Esophagus squamous epithelium (tissue), 5 donors: ENCODE data around the gene TMEM63B. TPM values are rescaled to one million over a fixed set of nuclear protein-coding genes. Genes with fewer than 3 reads are reported as not detected.
"Not testable (repeated sequence)": the region's sequence is repeated elsewhere in the genome, so short reads cannot be mapped to it uniquely, and the experiment has no call there.

Source experiments
- DNase-seq: peaks from one replicate; lab custom pipeline; 2025; lab: John Stamatoyannopoulos, UW
- H3K27ac ChIP-seq, 4 donors: fragments of 200-600 bp; sonication (generic); one replicate each; pipeline ENCODE4 v1.5.1; 2016 to 2019; ENCODE audit warnings: mild to moderate bottlenecking in 1 of 4
- H3K27me3 ChIP-seq, 4 donors: fragments of 200-600 bp; sonication (generic); 1 replicate in 3 of 4; 2 replicates in 1 of 4; pipeline versions ENCODE4 v1.5.1 to v1.6.0; 2017 to 2021; ENCODE audit warnings: antibody characterized with exemption in 1 of 4
- H3K36me3 ChIP-seq, 3 donors: fragments of 200-600 bp; sonication (generic); one replicate each; pipeline ENCODE4 v1.5.1; 2016 to 2019
- H3K4me1 ChIP-seq, 3 donors: fragments of 200-600 bp; sonication (generic); one replicate each; pipeline ENCODE4 v1.5.1; 2017 to 2019
- H3K4me3 ChIP-seq, 4 donors: fragments of 200-600 bp; sonication (generic); 1 replicate in 3 of 4; 2 replicates in 1 of 4; pipeline ENCODE4 v1.5.1; 2016 to 2019; ENCODE audit warnings: mild to moderate bottlenecking in 2 of 4, moderate library complexity in 1 of 4
- H3K9me3 ChIP-seq, 3 donors: fragments of 200-600 bp; sonication (generic); one replicate each; pipeline ENCODE4 v1.5.1; 2016 to 2019
- POLR2A ChIP-seq, 4 donors: fragments of 450-650 bp; IDR thresholded peaks; one replicate each; pipeline ENCODE4 v1.6.1; 2017; ENCODE audit warnings: antibody characterized with exemption in 4 of 4, mild to moderate bottlenecking in 4 of 4, moderate library complexity in 3 of 4
- WGBS, 2 donors: methylation state at CpG; one replicate each; pipeline ENCODE4 v1.1.5; 2018; 5-methylcytosine and 5-hydroxymethylcytosine counted together
- intact Hi-C: fragments of 100-400 bp; cut with DNase I; formaldehyde crosslinking; loops from one replicate; pipeline ENCODE4 v1.15.0; 2022
- total RNA-seq, 4 donors: library from RNA; depleted of rRNA; stranded (reverse); fragments of >200 nt; gene quantifications; one replicate each; pipeline ENCODE4 v1.1.0, GENCODE V29; 2016
- TF ChIP-seq, protein P1 (sequence below), 6 experiments: fragments of 450-650 bp in 4 of 6; fragments of 200-600 bp in 2 of 6; sonication (generic) in 2 of 6; IDR thresholded peaks; one replicate each; pipeline ENCODE4 v1.5.1; 2016 to 2019; ENCODE audit warnings: antibody characterized with exemption in 6 of 6, mild to moderate bottlenecking in 4 of 6, moderate library complexity in 4 of 6
- donor health status: DM: yes; HTN: yes; CAD: no.

The TMEM63B gene
- total RNA-seq, 4 donors from 2014 or later: 27.8 to 56.3 (median 45.5) TPM

DNA sequence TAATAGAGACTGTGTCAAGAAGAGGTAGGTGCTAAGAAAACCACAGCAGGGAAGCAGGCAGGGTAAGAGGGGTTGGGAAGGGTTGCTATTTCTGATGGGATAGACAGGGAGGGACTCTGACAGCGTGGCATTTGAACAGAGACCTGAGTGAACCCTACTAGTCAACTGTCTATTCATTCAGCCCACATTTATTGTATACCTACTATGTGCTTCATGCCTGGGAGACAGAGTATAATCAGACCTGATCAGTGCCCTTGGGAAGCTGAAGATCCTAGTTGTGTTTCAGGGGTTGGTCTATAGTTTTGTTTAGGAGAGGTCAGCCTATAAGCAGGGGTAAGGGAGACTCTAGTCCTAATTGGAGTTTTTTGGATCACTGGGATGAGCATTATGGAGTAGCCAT is 16.4 kb downstream of the TMEM63B start:
- intact Hi-C loops: no loop called here
- peaks cover 16 to 100% (median 40%) of the 10 kb centered on the region in 3 donors for H3K36me3 ChIP-seq

DNA sequence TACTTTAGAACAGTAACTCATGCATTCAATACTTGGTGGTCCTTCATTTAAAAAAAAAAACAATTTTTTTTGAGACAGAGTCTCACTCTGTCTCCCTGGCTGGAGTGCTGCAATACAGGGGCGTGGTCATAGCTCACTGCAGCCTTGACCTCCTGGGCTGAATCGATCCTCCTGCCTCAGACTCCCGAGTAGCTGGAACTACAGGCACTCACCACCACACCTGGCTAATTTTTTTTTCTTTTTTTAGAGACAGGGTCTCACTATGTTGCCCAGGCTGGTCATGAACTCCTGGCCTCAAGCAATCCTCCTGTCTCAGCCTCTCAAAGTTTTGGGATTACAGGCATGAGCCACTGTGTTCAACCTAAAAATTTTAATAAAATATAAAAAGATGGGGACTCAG is 17.2 kb downstream of the TMEM63B start:
- 76 to 78% methylated on average over 3 of the region's 3 CpGs for WGBS, 2 donors
- intact Hi-C loops, DNase-seq, H3K27me3 ChIP-seq, H3K4me1 ChIP-seq, H3K9me3 ChIP-seq, H3K27ac ChIP-seq, H3K4me3 ChIP-seq: not testable (repeated sequence)
- H3K36me3 ChIP-seq: peaks cover 16 to 100% (median 40%) of the 10 kb centered on the region in 3 donors

More for the DNA sequence above, 16.4 kb downstream of the TMEM63B start:
- Histone ChIP-seq H3K27ac (no peak overlapping the region), H3K4me1 (no peaks in the 10 kb centered on the region), H3K9me3 (no peaks in the 10 kb centered on the region), H3K27me3 (no peaks in the 10 kb centered on the region), H3K4me3 (no peak overlapping the region)
- no peak for DNase-seq
- TF ChIP-seq, protein P1, sequence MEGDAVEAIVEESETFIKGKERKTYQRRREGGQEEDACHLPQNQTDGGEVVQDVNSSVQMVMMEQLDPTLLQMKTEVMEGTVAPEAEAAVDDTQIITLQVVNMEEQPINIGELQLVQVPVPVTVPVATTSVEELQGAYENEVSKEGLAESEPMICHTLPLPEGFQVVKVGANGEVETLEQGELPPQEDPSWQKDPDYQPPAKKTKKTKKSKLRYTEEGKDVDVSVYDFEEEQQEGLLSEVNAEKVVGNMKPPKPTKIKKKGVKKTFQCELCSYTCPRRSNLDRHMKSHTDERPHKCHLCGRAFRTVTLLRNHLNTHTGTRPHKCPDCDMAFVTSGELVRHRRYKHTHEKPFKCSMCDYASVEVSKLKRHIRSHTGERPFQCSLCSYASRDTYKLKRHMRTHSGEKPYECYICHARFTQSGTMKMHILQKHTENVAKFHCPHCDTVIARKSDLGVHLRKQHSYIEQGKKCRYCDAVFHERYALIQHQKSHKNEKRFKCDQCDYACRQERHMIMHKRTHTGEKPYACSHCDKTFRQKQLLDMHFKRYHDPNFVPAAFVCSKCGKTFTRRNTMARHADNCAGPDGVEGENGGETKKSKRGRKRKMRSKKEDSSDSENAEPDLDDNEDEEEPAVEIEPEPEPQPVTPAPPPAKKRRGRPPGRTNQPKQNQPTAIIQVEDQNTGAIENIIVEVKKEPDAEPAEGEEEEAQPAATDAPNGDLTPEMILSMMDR (IDR thresholded peaks at IDR 0.05): no peak
- TF ChIP-seq POLR2A (IDR thresholded peaks at IDR 0.05): no peak
- 72 to 100% methylated on average over 1 of the region's 1 CpG for WGBS, 2 donors

DNA sequence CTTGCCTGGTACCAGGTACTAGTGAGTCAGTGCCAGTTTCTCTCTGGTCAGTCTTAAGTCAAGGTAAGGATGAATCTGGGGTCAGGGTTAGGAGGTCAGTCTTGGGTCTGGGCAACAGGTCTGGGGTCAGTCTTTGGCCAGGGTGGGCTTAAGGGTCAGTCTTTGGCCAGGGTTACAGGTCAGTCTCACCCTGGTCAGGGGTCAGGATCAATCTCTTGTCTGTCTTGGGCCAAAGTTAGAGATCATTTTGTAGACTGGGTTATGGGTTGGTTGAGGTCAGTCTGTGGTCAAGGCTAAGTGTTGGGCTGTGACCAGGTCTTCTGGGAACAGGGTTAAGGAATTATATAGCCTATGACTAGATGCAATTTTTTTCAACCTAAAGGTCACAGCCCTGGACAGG is 18.5 kb downstream of the TMEM63B start:
- no peak for TF ChIP-seq POLR2A (IDR thresholded peaks at IDR 0.05)
- TF ChIP-seq, protein P1 (IDR thresholded peaks at IDR 0.05): no peak
- no peak overlapping the region for H3K27ac ChIP-seq
- no peaks in the 10 kb centered on the region for H3K9me3 ChIP-seq
- no peaks in the 10 kb centered on the region for H3K27me3 ChIP-seq
- no peaks in the 10 kb centered on the region for H3K4me1 ChIP-seq
- intact Hi-C loops: no loop called here
- peaks cover 18 to 97% (median 27%) of the 10 kb centered on the region in 3 donors for H3K36me3 ChIP-seq
- H3K4me3 ChIP-seq: no peak overlapping the region
- no peak for DNase-seq

DNA sequence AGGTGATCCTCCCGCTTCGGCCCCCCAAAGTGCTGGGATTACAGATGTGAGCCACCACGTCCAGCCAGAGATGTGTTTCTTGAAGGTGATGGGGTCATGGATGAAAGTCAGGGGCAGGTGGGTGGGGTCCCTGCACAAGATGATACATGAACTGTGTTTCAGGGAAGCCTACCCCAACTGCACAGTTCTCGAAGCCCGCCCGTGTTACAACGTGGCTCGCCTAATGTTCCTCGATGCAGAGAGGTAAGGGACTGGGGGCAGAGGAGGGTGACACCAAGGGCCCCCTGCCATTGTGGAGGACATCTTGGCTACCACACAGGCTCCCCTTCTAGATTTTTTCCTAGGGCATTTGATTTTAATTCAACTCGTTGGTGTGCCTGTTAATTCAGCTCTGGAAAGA is 19.3 kb downstream of the TMEM63B start:
- peaks cover 0 to 3% (median 0%) of the 10 kb centered on the region in 3 donors for H3K4me1 ChIP-seq
- H3K27me3 ChIP-seq: no peaks in the 10 kb centered on the region
- no peak overlapping the region for H3K27ac ChIP-seq
- TF ChIP-seq, protein P1 (IDR thresholded peaks at IDR 0.05): no peak
- no peak for TF ChIP-seq POLR2A (IDR thresholded peaks at IDR 0.05)
- peaks cover 13 to 88% (median 26%) of the 10 kb centered on the region in 3 donors for H3K36me3 ChIP-seq
- DNase-seq: no peak
- no peaks in the 10 kb centered on the region for H3K9me3 ChIP-seq
- intact Hi-C loops: no loop called here
- H3K4me3 ChIP-seq: no peak overlapping the region
- WGBS, 2 donors: 81 to 83% methylated on average over 7 of the region's 10 CpGs

DNA sequence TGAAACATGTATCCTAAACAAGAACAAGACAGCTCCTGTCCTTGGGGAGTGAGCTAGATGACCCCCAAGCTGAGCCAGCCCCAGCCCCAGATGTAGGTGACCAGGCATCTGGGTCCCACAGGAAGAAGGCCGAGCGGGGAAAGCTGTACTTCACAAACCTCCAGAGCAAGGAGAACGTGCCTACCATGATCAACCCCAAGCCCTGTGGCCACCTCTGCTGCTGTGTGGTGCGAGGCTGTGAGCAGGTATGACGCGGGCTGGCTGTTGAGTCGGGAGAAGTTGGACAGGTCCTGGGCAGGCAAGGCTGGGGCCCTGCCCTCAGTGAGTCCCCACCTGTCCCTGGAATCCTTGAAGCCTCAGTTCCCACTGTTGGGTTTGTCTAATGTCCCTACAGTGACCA is 19.9 kb downstream of the TMEM63B start:
- no peaks in the 10 kb centered on the region for H3K27me3 ChIP-seq
- 83 to 95% methylated on average over 3 to 7 of the region's 7 CpGs for WGBS, 2 donors
- H3K9me3 ChIP-seq: no peaks in the 10 kb centered on the region
- peaks cover 13 to 83% (median 26%) of the 10 kb centered on the region in 3 donors for H3K36me3 ChIP-seq
- no peak overlapping the region for H3K4me3 ChIP-seq
- intact Hi-C loops: no loop called here
- peaks cover 0 to 7% (median 0%) of the 10 kb centered on the region in 3 donors for H3K4me1 ChIP-seq
- no peak for TF ChIP-seq POLR2A (IDR thresholded peaks at IDR 0.05)
- TF ChIP-seq, protein P1 (IDR thresholded peaks at IDR 0.05): no peak
- no peak for DNase-seq
- H3K27ac ChIP-seq: no peak overlapping the region

DNA sequence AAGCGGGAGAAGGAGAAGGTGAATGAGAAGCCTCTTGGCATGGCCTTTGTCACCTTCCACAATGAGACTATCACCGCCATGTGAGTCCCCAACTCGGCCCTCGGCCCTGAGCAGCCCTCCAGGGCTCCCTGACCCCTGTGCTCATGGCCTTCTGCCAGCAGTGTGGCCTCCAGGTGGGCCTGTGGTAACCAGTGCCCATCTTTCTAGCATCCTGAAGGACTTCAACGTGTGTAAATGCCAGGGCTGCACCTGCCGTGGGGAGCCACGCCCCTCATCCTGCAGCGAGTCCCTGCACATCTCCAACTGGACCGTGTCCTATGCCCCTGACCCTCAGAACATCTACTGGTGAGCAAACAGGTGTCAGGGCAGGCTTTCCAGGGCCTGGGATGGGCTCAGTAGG is 21.0 kb downstream of the TMEM63B start:
- H3K4me1 ChIP-seq: peaks cover 0 to 7% (median 0%) of the 10 kb centered on the region in 3 donors
- 87 to 100% methylated on average over 3 to 5 of the region's 9 CpGs for WGBS, 2 donors
- TF ChIP-seq, protein P1 (IDR thresholded peaks at IDR 0.05): no peak
- no peak for TF ChIP-seq POLR2A (IDR thresholded peaks at IDR 0.05)
- H3K27ac ChIP-seq: no peak overlapping the region
- H3K36me3 ChIP-seq: peaks cover 13 to 83% (median 26%) of the 10 kb centered on the region in 3 donors
- H3K4me3 ChIP-seq: no peak overlapping the region
- intact Hi-C loops: no loop called here
- H3K9me3 ChIP-seq: no peaks in the 10 kb centered on the region
- DNase-seq: no peak
- H3K27me3 ChIP-seq: no peaks in the 10 kb centered on the region
